ENCODE results near the gene G6PD.
"Not testable (repeated sequence)": the region's sequence is repeated elsewhere in the genome, so short reads cannot be mapped to it uniquely, and the experiment has no call there.

G6PD gene

DNA sequence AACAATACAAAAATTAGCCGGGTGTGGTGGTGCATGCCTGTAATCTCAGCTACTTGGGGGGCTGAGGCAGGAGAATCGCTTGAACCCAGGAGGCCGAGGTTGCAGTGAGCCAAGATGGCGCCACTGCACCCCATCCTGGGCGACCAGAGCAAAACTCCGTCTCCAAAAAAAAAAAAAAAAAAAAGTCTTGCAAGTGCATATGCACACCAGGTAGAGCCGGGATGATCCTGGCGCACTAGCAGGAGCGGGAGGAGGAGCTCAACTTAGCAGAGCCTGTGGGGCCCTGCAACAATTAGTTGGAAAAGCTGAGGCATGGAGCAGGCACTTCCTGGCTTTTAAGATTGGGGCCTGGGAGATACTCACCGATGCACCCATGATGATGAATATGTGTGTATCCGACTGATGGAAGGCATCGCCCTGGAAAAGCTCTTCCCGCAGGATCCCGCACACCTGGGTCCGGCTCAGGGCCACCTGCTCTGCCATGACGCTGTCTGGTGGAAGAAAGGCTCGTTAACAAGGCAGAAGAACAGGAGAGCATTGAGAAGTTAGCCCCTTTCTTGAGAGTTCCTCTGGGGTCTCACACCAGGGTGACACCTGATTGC, 872 bp downstream of the G6PD start:
- H3K27ac ChIP-seq = peak overlapping the region in 5 of 21 experiments; percentile 74 to 94 (median 87)
- H3K4me3 ChIP-seq = peak overlapping the region in 6 of 7 experiments; percentile 53 to 70 (median 60)

DNA sequence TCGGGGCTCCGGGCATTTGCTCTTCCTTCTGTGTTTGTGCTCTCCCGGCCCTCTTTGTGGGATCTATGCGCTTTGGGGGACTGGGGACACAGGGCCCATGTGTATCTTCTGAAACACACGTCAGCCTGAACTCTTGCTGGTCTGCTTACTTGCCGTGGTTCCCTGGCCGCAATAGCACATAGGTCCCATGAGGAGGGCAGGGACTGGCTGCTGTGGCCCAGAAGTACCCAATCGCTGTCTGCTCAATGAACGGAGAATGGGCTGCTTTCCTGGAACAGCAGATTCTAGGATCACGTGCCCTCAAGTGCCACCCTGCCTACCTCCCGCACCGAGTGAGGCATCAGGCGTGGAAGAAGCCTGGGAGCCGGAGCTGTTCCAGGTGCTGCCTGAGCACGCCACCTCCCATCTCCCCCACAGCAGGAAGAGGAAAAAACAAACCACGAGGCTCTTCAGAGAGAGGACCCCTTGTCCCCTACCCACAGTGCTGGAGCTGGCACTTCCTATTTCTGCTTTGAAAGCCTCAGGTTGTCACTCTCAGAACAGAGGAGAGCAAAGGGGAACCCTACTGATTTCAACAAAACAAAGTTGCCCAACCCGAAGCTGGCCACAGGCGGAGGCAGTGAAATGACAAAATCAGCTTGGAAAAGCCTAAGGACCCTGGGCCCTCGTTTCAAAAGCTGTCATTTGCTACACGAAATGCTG, 3.8 kb downstream of the G6PD start:
- peak overlapping the region in 20 of 21 experiments; percentile 6 to 83 (median 69) for H3K27ac ChIP-seq
- no peak overlapping the region for H3K4me3 ChIP-seq

DNA sequence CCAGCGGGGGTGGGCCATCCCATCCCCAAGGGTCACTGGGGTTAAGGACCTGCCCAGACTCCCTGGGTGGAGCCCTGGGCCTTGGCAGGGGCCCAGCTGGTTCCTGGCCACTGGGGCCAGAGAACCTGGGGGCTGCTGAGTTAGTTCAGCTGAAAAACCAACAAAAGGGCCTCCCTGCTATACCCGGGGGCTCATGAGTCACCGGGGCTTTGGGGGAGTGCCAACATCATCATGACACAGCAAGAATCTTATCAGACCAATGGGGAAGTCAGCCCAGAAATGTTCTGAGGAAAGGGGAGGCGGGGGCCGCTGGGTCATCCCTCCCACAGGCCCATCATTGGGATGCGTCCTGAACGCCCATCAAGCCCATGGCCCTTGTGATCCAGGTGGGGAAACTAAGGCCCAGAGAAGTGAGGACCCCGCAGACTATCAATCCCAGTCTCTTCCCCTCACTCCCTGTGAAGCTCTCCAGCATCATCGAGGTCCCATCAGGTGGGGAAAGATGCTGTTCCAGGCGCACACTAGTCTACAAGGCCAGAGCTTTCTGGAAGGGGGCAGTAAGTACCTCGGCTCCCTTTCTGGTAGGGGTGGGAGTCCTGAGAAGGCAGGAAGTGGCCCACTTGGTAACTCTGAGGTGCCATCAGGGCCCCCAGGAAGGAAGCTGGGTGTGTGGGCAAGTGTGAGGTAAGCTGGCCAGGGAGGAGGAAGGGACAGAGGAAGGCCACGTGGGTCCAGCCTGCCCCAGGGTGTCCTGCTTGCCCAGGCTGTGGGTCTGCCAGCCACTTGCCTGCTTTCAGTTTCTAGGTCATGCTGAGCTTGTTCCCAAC, 4.5 kb downstream of the G6PD start:
- Histone ChIP-seq H3K27ac (peak overlapping the region in 20 of 21 experiments; percentile 50 to 83 (median 69)), H3K4me3 (no peak overlapping the region)

DNA sequence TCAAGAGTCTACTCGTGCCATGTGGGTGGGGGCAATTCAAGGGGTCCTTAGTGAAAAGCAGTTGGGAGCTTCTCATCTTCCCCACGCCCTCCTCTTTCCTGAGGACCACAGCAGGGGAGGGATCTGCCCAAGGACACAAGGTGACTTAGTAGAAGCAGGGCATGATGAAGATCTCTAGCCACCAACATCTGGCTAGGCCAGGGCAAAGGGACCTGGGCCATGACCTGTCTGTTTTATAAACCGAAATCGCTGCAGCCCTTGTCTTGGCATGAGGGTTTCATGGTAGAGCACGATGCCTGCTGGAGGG, 5.1 kb downstream of the G6PD start:
- H3K27ac ChIP-seq = peak overlapping the region in 20 of 21 experiments; percentile 50 to 83 (median 69)

DNA sequence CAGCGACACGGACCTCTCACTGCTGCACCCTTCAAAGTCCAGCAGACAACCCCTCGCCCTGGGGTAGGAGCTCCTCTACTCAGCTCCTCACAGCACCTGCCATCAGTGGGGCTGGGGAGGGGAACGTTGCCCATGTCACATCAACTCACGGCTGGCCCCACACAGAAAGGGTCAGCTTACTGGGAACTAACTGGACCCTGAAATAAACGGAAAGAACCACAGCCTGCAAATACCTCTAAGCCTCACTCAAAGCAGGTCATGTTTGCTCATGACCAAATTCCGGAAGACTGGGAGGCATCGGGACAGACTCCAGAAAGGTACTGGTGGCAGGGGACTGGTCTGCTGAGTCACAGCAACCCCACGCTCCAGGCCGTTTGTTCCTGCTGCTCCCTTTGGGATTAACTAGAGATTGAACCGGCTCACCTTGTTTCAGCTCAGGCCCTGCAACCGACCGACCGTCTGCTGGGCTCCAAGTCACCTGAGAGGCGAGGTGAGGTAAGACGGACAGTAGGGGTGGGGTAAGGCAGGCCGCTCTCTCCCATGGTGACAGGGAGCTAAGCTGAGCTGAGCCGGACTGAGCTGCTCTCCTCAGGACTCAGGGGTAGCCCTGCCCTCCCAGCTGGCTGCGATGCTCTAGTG, 5.6 kb downstream of the G6PD start:
- H3K4me3 ChIP-seq = no peak overlapping the region
- H3K27ac ChIP-seq = peak overlapping the region in 19 of 21 experiments; percentile 59 to 83 (median 71)

More for the DNA sequence above, 5.1 kb downstream of the G6PD start:
- no peak overlapping the region for H3K4me3 ChIP-seq

DNA sequence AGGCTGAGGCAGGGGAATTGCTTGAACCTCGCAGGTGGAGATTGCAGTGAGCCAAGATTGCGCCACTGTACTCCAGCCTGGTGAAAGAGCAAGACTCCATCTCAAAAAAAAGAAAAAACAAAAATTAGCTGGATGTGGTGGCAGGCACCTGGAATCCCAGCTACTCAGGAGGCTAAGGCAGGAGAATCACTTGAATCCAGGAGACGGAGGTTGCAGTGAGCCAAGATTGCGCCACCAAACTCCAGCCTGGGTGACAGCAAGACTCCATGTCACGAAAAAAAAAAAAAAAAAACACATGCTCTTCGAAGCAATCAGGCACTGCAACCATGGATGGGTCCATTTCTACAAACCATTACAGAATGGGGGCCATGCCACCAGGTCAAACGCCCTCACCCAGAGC, 6.3 kb downstream of the G6PD start:
- peak overlapping the region in 2 of 21 experiments; percentile 63 to 66 for H3K27ac ChIP-seq
- H3K4me3 ChIP-seq = not testable (repeated sequence)

DNA sequence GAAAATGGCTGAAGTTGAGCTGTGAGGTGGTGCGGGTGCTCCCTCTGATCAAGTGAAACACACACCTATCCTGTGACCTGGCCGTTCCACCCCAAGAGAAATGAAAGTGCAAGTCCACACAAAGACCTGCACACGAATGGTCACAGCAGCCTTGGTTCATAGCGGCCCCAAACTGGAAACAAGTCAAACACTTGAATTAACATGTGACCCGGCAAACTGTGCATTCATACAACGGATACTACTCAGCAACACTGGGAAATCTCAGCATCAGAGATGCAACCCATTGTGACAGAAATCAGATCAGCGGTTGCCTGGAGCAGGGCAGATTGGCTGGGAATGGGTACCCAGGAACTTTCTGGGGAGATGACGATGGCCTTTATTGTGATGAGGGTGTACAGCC, 7.6 kb downstream of the G6PD start:
- H3K27ac ChIP-seq = no peak overlapping the region
- no peak overlapping the region for H3K4me3 ChIP-seq

DNA sequence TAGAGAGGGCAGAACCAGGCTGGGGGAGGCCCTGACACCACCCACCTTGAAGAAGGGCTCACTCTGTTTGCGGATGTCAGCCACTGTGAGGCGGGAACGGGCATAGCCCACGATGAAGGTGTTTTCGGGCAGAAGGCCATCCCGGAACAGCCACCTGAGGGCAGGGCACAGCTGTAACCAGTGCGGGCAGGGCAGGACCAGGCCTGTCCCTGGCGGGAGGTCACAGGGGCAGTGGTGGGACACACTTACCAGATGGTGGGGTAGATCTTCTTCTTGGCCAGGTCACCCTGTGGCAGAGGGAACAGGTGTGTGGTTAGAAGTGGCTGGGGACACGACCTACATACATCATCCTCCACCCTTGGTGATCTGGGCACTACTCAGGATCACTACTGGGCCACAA, 10.8 kb downstream of the G6PD start:
- no peak overlapping the region for H3K4me3 ChIP-seq
- no peak overlapping the region for H3K27ac ChIP-seq

DNA sequence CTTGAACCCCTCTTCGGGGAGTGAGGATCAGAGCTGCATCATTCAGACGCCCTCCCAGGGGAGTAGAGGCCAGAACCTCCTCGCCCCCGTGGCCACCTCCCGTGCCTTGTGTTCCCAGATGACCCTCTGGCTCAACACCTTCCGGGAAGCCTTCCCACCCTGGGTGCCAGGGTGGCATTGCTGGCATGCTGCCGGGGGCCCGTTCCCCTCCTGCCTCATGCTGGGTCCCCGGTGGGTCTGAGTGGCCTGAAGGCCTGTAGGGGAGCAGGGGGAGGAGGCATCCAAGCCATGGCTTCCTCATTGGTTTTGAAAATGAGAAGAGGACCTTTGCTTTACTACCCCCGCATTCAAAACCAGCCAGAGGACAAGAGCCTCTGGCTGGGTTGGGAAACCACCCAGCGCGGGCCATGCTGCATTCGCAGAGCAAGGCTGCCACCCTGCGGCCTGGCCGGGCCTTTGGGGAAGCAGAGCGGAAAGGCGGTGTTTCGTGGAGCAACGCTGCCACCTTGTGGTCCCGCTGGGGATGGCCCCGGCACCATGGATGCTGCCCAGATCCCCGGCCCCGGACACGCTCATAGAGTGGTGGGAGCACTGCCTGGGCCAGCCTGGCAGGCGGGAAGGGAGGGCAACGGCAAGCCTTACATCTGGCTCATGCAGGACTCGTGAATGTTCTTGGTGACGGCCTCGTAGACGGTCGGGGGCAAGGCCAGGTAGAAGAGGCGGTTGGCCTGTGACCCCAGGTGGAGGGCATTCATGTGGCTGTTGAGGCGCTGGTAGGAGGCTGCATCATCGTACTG, 11.9 kb downstream of the G6PD start:
- Histone ChIP-seq H3K4me3 (no peak overlapping the region), H3K27ac (peak overlapping the region in 2 of 21 experiments; percentile 34 to 48)

DNA sequence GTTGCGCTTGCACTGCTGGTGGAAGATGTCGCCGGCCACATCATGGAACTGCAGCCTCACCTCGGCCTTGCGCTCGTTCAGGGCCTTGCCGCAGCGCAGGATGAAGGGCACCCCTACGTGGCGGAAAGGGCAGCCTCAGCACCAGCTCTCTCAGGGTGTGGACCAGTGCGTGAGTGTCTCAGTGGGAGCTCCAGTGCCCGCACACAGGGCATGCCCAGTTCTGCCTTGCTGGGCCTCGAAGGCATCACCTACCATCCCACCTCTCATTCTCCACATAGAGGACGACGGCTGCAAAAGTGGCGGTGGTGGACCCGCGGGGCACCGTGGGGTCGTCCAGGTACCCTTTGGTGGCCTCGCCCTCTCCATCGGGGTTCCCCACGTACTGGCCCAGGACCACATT, 14.0 kb downstream of the G6PD start:
- Histone ChIP-seq H3K27ac (no peak overlapping the region), H3K4me3 (no peak overlapping the region)

DNA sequence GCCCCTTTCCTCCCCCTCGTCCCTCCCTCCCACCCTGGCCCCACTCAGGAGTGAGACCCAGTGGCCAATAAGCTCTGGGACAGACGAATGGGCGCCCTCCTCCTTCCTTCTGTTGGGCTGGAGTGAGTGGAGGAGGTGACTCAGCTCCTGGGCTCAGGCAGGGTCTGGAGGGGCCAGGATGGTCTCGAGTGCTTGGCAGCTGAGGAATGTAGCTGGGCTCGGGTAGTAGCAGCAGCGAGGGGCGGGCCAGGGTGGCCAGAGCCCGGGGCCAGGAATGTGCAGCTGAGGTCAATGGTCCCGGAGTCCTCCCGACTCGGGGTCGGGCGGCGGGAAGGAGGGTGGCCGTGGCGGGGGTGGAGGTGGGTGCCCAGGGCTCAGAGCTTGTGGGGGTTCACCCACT, 15.0 kb downstream of the G6PD start:
- Histone ChIP-seq H3K4me3 (no peak overlapping the region), H3K27ac (no peak overlapping the region)

DNA sequence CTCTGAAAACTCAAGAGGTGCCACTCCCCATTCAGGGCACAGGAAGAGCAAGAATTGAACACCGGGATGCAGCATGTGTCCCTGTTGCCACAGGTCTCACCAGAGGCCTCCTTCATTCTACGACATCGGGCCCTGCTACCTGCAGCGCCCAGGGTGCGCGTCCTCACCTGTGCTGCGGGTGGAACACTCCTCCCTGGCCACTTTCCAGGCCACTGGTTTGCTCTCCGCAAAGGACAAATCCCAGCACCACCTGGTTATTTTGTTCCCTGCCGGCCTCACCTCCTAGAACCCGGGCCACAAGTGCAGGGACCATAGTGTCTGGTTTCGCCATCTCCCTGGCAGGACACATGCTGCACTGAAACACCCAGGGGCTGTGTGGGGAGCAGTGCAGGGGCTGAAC, 16.4 kb downstream of the G6PD start:
- no peak overlapping the region for H3K27ac ChIP-seq

DNA sequence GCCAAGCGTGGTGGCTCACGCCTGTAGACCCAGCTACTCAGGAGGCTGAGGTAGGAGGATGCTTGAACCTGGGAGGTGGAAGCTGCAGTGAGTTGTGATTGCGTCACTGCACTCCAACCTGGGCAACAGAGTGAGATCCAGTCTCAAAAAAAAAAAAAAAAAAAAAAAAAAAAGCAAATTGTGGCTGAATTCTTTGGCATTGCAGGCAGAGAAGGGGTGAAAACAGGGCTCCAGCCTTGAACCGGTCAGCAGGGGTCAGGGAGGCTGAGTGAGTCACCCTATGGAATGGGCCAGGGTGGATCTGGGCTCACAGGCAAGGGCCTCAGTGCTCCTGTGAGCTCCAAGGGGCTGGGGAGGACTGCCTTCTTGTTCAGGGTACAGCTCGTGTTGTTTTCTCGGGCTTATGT, 17.4 kb downstream of the G6PD start:
- no peak overlapping the region for H3K4me3 ChIP-seq
- no peak overlapping the region for H3K27ac ChIP-seq

More for the DNA sequence above, 16.4 kb downstream of the G6PD start:
- no peak overlapping the region for H3K4me3 ChIP-seq

DNA sequence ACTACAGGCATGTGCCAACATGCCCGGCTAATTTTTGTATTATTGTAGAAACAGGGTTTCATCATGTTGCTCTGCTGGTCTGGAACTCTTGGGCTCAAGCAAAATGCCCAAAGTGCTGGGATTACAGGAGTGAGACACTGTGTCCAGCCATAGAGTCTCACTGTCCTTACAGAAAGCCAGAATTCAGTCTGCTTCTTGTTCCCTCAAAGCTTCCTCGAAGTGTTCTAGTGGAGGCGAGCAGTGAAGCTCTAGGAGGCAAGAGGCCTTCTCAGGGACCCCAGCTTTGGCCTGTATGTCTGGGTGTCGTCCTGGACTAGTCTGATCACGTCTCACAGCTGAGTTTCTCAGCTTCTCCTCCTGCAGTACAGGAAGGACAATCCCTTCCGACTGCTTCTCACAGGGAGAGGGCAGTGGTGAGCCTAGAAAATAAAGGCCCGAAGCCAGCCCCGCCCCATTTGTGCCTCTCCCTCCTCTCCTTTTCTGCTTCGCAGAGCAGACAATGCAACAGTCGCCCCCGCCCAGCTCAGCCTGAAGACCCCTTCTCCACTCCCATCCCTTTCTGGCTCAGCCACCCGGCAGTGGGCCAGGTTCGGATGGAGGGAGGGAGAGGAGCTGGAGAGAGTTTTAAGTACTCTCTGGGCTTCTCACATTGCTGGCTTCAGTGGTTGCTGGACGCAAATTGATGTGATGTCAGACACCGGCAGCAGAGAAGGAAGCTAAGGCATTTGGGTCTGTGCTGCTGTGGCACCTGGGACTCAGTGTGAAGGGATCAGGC, 19.6 kb downstream of the G6PD start:
- Histone ChIP-seq H3K27ac (peak overlapping the region in 18 of 21 experiments; percentile 9 to 79 (median 70)), H3K4me3 (peak overlapping the region in 3 of 7 experiments; percentile 3 to 20 (median 12))

DNA sequence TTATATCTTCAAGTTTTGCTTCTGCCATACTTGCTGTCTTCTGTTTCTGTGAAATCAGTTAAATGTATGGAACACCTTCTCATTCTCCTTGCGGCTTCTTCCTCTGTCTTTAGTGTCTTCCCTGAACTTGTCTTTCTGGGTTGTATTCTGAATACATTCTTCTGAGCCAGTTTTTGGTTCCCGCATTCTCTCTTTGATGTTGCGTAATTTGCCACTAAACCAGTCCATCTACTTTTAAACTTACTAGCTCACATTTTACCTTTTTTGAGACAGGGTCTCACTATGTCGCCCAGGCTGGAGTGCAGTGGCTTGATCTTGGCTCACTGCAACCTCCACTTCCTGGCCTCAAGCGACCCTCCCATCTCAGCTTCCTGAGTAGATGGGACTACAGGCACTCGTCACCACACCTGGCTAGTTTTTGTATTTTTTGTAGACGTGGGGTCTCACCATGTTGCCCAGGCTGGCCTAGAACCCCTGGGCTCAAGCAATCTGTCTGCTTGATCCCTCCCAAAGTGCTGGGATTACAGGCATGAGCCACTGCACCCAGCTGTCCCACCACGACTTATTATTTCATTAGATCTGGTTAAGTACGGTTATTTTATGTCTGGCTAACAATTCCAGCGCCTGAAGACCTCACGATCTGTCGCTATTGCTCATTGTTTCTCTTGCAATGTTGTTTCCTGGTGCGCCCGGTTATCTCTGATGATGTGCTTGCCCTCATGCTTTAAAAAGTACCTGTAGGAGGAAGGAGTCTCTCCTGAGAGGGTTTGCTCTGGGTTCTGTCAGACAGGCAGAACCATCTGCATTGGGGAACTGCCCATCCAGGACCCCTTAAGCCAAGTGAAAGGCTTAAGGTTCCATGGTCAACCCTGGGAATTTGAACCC, 20.8 kb downstream of the G6PD start:
- Histone ChIP-seq H3K4me3 (no peak overlapping the region), H3K27ac (peak overlapping the region in 9 of 21 experiments; percentile 35 to 79 (median 49))

DNA sequence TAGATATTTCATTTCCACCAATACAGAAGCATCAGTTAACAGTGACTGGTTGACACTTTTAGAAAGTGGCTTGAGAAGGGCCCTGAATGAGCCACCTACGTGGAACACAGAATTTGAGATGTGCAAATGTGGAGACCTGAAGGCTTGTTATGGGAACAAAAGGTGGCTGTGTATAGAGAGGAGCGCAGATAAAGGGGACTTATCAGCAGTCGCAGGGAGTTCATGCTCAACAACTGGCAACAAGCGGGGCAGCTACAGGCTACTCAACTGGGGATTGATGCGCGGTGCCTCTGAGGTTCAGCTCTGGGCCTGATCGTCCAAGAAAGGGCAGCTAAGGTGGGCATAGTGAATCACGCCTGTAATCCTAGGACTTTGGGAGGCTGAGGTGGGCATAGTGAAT, 27.3 kb downstream of the G6PD start:
- Histone ChIP-seq H3K4me3 (no peak overlapping the region), H3K27ac (no peak overlapping the region)

DNA sequence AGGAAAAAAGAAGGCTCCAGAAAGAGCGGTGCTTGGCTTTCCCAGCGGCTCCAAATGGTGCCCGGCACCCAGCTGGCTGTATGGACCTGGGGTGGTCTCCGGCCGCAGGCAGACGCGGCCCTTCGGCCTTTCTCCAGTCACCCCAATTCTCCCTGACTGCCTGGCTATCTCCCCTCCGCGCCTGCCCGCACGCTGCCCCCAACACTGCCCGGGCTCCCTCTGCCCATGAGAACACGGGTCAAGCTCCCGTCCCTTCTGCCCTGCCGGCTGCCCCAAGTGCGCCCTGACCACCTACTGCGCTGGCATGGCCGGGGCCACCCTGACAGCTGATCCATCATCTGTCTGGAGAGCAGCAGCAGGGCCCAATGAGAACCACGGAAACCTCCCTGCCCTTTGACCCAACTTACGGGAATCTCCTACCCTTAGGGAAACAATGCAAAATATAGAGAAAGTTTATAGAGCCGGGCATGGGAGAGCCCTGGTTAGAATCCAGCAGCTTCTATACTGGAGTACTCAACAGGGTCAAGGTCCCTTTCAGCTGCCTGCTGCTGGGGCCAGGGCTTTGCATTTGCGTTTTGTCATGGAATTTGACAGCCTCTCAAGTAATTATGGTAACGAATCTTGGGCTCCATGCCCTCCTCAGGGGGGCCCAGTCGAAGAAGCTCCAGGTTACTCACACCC, 29.4 kb downstream of the G6PD start:
- H3K27ac ChIP-seq = peak overlapping the region in 19 of 21 experiments; percentile 36 to 95 (median 76)
- peak overlapping the region in 5 of 7 experiments; percentile 39 to 69 (median 66) for H3K4me3 ChIP-seq

Data from skin epidermis (tissue), 12 donors.